Measurements from ENCODE around the gene ZNF18.

The ZNF18 gene
- 11.7 to 29.9 (median 21.5) reads per million in 3 experiments for total RNA-seq

GRCh38 chr17:11997147-11997971, at the start of gene ZNF18:
Gene ZNF18 (minus strand): TSS chr17:11997475. CDS start chr17:11992829, 4,646 bp downstream.
- DNase-seq, result peak; percentile 92

- no peak for DNase-seq
Measured at GRCh38 chr17:12046786-12047185, 49.5 kb upstream of the ZNF18 start.

GRCh38 chr17:12043702-12044101, 46.4 kb upstream of the ZNF18 start:
- DNase-seq, result no peak

- DNase-seq, result no peak
Measured at GRCh38 chr17:12041312-12041711, 44.0 kb upstream of the ZNF18 start.

- no peak for DNase-seq
Measured at GRCh38 chr17:12040478-12040877, 43.2 kb upstream of the ZNF18 start.

- no peak for DNase-seq
Measured at GRCh38 chr17:12037970-12038369, 40.7 kb upstream of the ZNF18 start.

- no peak for DNase-seq
Measured at GRCh38 chr17:12035673-12036072, 38.4 kb upstream of the ZNF18 start.

- no peak for DNase-seq
Measured at GRCh38 chr17:12034538-12034937, 37.3 kb upstream of the ZNF18 start.

GRCh38 chr17:12028611-12029010, 31.3 kb upstream of the ZNF18 start:
- DNase-seq, result no peak

GRCh38 chr17:12027658-12028057, 30.4 kb upstream of the ZNF18 start:
- no peak for DNase-seq

- DNase-seq, result no peak
Measured at GRCh38 chr17:12024327-12024726, 27.1 kb upstream of the ZNF18 start.

- DNase-seq, result no peak
Measured at GRCh38 chr17:12022310-12022709, 25.0 kb upstream of the ZNF18 start.

- DNase-seq, result no peak
Measured at GRCh38 chr17:12021623-12022140, 24.4 kb upstream of the ZNF18 start.

- DNase-seq, result peak; percentile 91
Measured at GRCh38 chr17:12020642-12021622, 23.7 kb upstream of the ZNF18 start, which contains the start of gene MAP2K4. Gene MAP2K4 (plus strand): TSS chr17:12020877. CDS start chr17:12020887, 10 bp downstream.

- no peak for DNase-seq
Measured at GRCh38 chr17:12007466-12007865, 10.2 kb upstream of the ZNF18 start.

- no peak for DNase-seq
Measured at GRCh38 chr17:11999696-12000095, 2.4 kb upstream of the ZNF18 start.

- DNase-seq, result no peak
Measured at GRCh38 chr17:11997972-11998233, 628 bp upstream of the ZNF18 start.

GRCh38 chr17:11996722-11997146, 541 bp downstream of the ZNF18 start:
- DNase-seq, result no peak

GRCh38 chr17:11991461-11991860, 5.8 kb downstream of the ZNF18 start:
- no peak for DNase-seq

- no peak for DNase-seq
Measured at GRCh38 chr17:11990363-11990983, 6.8 kb downstream of the ZNF18 start.

GRCh38 chr17:11986942-11987329, 10.3 kb downstream of the ZNF18 start:
- DNase-seq, result no peak

GRCh38 chr17:11986179-11986941, 10.9 kb downstream of the ZNF18 start:
- no peak for DNase-seq

Measured in central memory CD4-positive, alpha-beta T cell (primary cell).